GM19351 (cell line): ENCODE data around the gene GLOD5.

Experiments used
- ATAC-seq: cut with Tn5 transposase; IDR thresholded peaks from one replicate; pipeline ENCODE4 v1.9.1; 2021; ENCODE audit warnings: mild to moderate bottlenecking, moderate library complexity; ENCODE audit not compliant: unreplicated experiment

GLOD5 gene

GRCh38 chrX:48761674-48762471 lies at the start of gene GLOD5:
Gene GLOD5 (plus strand): TSS chrX:48761747. CDS start chrX:48761791, 44 bp downstream.
- ATAC-seq = no peak

- no peak for ATAC-seq
Measured at GRCh38 chrX:48711929-48712505, 49.5 kb upstream of the GLOD5 start.

- ATAC-seq = no peak
Measured at GRCh38 chrX:48713847-48714246, 47.7 kb upstream of the GLOD5 start.

- ATAC-seq = no peak
Measured at GRCh38 chrX:48714573-48714972, 47.0 kb upstream of the GLOD5 start.

- no peak for ATAC-seq
Measured at GRCh38 chrX:48715072-48715471, 46.5 kb upstream of the GLOD5 start.

GRCh38 chrX:48715876-48716502 lies 45.6 kb upstream of the GLOD5 start:
- no peak for ATAC-seq

GRCh38 chrX:48719958-48720357 lies 41.6 kb upstream of the GLOD5 start:
- no peak for ATAC-seq

GRCh38 chrX:48720577-48721250 lies 40.8 kb upstream of the GLOD5 start:
- no peak for ATAC-seq

- ATAC-seq = no peak
Measured at GRCh38 chrX:48721916-48722315, 39.6 kb upstream of the GLOD5 start.

GRCh38 chrX:48726596-48726995 lies 35.0 kb upstream of the GLOD5 start:
- no peak for ATAC-seq

- no peak for ATAC-seq
Measured at GRCh38 chrX:48728653-48729052, 32.9 kb upstream of the GLOD5 start.

- ATAC-seq = no peak
Measured at GRCh38 chrX:48736303-48736702, 25.2 kb upstream of the GLOD5 start.

- no peak for ATAC-seq
Measured at GRCh38 chrX:48736878-48737212, 24.7 kb upstream of the GLOD5 start.

GRCh38 chrX:48737213-48737938 lies 24.2 kb upstream of the GLOD5 start:
- peak; percentile 97 for ATAC-seq

- no peak for ATAC-seq
Measured at GRCh38 chrX:48737940-48738339, 23.6 kb upstream of the GLOD5 start.

- ATAC-seq = no peak
Measured at GRCh38 chrX:48741834-48742233, 19.7 kb upstream of the GLOD5 start.

GRCh38 chrX:48745222-48745621 lies 16.3 kb upstream of the GLOD5 start:
- ATAC-seq = no peak

GRCh38 chrX:48747415-48748016 lies 14.0 kb upstream of the GLOD5 start:
- no peak for ATAC-seq

- ATAC-seq = no peak
Measured at GRCh38 chrX:48749182-48749581, 12.4 kb upstream of the GLOD5 start.

- no peak for ATAC-seq
Measured at GRCh38 chrX:48751343-48751742, 10.2 kb upstream of the GLOD5 start.

- ATAC-seq = no peak
Measured at GRCh38 chrX:48752498-48752897, 9.0 kb upstream of the GLOD5 start.
